BE2C (cell line): Measurements from ENCODE around the gene AP1S1.

Source experiments
- DNase-seq: peaks from one replicate; pipeline ENCODE4 v3.0.0-alpha.2; 2020
- H3K27me3 ChIP-seq: fragments of 250-450 bp; sonication (Bioruptor Pico); 2 replicates; pipeline ENCODE4 v1.5.1; 2020; ENCODE audit warnings: mild to moderate bottlenecking
- H3K36me3 ChIP-seq: fragments of 250-450 bp; sonication (Bioruptor Pico); 2 replicates; pipeline ENCODE4 v1.5.1; 2020; ENCODE audit warnings: mild to moderate bottlenecking
- H3K4me1 ChIP-seq: fragments of 250-450 bp; sonication (Bioruptor Pico); 2 replicates; pipeline ENCODE4 v1.5.1; 2020
- H3K4me3 ChIP-seq: 2 replicates; pipeline ENCODE4 v1.5.1; 2011; ENCODE audit warnings: low read depth, low read length
- H3K9me3 ChIP-seq: fragments of 250-450 bp; sonication (Bioruptor Pico); 2 replicates; pipeline ENCODE4 v1.5.1; 2020
- CTCF ChIP-seq: IDR thresholded peaks from 2 replicates; pipeline ENCODE4 v1.5.1; 2012; ENCODE audit warnings: mild to moderate bottlenecking, low read depth, low read length

AP1S1 gene

GRCh38 chr7:101156866-101157589 lies 2.8 kb downstream of the AP1S1 start:
- Histone ChIP-seq H3K36me3 (peaks cover 9% of the 10 kb centered on the region), H3K4me1 (peaks cover 4% of the 10 kb centered on the region; the same call in 1 of the 2 replicates), H3K4me3 (no peak overlapping the region), H3K9me3 (no peaks in the 10 kb centered on the region), H3K27me3 (no peaks in the 10 kb centered on the region)
- DNase-seq, result no peak
- TF ChIP-seq CTCF, result no peak

- TF ChIP-seq CTCF, result no peak
- H3K9me3 ChIP-seq, result no peaks in the 10 kb centered on the region
- peaks cover 17% of the 10 kb centered on the region for H3K36me3 ChIP-seq
- no peak overlapping the region for H3K4me3 ChIP-seq
- H3K4me1 ChIP-seq, result peaks cover 4% of the 10 kb centered on the region; the same call in 1 of the 2 replicates
- H3K27me3 ChIP-seq, result no peaks in the 10 kb centered on the region
- peak; percentile 60 for DNase-seq
These were observed 5.7 kb downstream of the AP1S1 start for GRCh38 chr7:101159696-101160674.

- TF ChIP-seq CTCF, result no peak
- Histone ChIP-seq H3K27me3 (no peaks in the 10 kb centered on the region), H3K36me3 (peaks cover 17% of the 10 kb centered on the region), H3K4me3 (no peak overlapping the region), H3K4me1 (peaks cover 4% of the 10 kb centered on the region; the same call in 1 of the 2 replicates), H3K9me3 (no peaks in the 10 kb centered on the region)
- DNase-seq, result no peak
These were observed 6.6 kb downstream of the AP1S1 start for GRCh38 chr7:101160910-101161309.

- Histone ChIP-seq H3K36me3 (peaks cover 17% of the 10 kb centered on the region), H3K4me3 (peak overlapping the region; percentile 57), H3K27me3 (no peaks in the 10 kb centered on the region), H3K4me1 (peaks cover 4% of the 10 kb centered on the region; the same call in 1 of the 2 replicates), H3K9me3 (no peaks in the 10 kb centered on the region)
- no peak for TF ChIP-seq CTCF
- DNase-seq, result no peak
These were observed 7.6 kb downstream of the AP1S1 start for GRCh38 chr7:101161692-101162471.

GRCh38 chr7:101162551-101163278 lies 8.4 kb downstream of the AP1S1 start:
- Histone ChIP-seq H3K36me3 (peaks cover 15% of the 10 kb centered on the region), H3K27me3 (no peaks in the 10 kb centered on the region), H3K9me3 (no peaks in the 10 kb centered on the region), H3K4me3 (peak overlapping the region; percentile 57), H3K4me1 (peaks cover 11% of the 10 kb centered on the region; the same call in 1 of the 2 replicates)
- DNase-seq, result peak; percentile 90
- no peak for TF ChIP-seq CTCF
